HT1080 (cell line): ENCODE data around the gene NUP37. TPM values are rescaled to one million over a fixed set of nuclear protein-coding genes. Genes with fewer than 3 reads are reported as not detected.
"Not testable (repeated sequence)": the region's sequence is repeated elsewhere in the genome, so short reads cannot be mapped to it uniquely, and the experiment has no call there.

ENCODE experiments used
- DNase-seq: peaks from one replicate; pipeline ENCODE4 v3.0.0-alpha.2; 2015; ENCODE audit warnings: low read depth
- polyA plus RNA-seq, 2 experiments: library from polyadenylated mRNA; depleted of rRNA; stranded (reverse); fragments of >200 nt; gene quantifications; 2 replicates each; pipeline ENCODE4 v1.2.3, GENCODE V29; 2015
- total RNA-seq: library from RNA; depleted of rRNA; stranded (reverse); fragments of >200 nt; shearing (Covaris generic); gene quantifications from 2 replicates; pipeline ENCODE4 v1.2.3, GENCODE V29; 2014; rRNA removed

NUP37 gene
- 80.9 and 92.3 TPM in 2 replicates for total RNA-seq
- 96.9 and 97.0 TPM in 2 replicates for polyA plus RNA-seq (2015; cell fraction: cytosol; rRNA removed)
- polyA plus RNA-seq (2015; cell fraction: nucleus; rRNA removed): 122 and 126 TPM in 2 replicates

GRCh38 chr12:102119674-102120563 lies at the start of gene NUP37, which contains the start of gene PARPBP:
Gene NUP37, minus strand, starts transcription at chr12:102120114. Its CDS starts 1,596 bp downstream, at chr12:102118518.
Gene PARPBP, plus strand, starts transcription at chr12:102120183. Its CDS starts 3,706 bp downstream, at chr12:102123889.
- DNase-seq: peak; percentile 93

DNA sequence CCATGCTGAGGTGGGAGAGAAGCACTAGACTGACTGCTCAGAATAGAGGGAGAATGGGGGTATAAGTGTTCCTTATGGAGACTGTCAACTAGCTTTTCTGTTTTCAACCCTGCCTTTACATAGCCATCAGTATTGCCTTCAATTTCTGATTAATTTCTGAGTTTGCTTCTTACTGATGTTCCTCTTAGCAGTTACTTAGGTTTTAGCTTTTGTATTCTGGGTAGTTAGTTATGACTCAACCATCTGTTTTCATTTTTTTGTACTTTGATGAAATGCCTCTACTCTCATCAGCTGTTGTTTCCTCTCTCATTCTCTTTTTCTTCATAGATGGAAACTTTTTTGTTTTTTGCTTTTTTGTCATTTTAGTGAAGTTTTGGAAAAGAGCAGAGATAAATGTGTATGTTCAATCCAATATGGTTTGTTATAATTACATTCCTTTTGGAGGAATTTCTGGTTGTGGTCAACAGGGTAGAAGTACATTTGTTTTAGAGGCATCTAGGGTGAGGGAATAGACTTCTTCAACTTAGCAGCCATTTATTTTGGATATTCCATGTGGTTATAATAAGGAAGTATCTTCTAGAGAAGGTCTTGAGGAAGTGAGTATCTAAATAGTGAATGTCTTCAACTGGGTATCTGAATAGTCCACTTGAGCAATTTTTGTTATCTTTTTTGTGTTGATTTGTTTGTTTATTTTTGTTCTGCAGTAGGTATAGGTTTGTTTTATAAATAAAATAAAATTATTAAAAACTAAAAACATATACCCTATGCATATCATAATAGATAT lies 48.1 kb upstream of the NUP37 start:
- DNase-seq: no peak

DNA sequence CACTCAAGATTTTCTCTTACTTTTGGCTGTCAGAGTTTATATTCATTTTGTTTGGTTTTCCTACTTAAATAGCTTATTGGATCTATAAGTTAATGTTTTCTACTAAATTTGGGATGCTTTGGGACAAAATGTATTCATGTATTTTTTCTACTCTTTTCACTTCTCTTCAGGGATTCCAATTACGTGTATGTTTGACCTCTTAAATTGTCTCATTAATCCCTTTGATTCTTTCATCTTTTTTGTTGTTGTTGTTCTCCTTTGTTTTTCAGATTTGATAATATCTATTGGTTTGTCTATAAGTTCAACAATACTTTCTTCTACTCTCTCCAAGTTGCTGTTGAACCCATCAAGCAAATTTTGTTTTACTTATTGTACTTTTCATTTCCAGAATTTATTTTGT lies 43.5 kb upstream of the NUP37 start:
- DNase-seq: no peak

DNA sequence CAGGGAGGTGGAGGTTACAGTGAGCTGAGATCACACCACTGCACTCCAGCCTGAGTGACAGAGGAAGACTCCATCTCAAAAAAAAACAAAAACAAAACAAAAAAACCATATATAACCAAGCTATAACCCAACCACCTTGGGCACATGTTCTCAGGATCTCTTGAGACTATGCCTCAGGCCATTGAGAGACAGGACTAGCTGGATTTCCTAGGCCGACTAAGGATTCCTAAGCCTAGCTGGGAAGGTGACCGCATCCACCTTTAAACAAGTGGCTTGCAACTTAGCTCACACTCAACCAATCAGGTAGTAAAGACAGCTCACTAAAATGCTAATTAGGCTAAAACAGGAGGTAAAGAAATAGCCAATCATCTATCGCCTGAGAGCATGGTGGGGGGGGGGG lies 35.3 kb upstream of the NUP37 start:
- DNase-seq: not testable (repeated sequence)

GRCh38 chr12:102147062-102147587 lies 27.2 kb upstream of the NUP37 start:
- DNase-seq: not testable (repeated sequence)

GRCh38 chr12:102144221-102144620 lies 24.3 kb upstream of the NUP37 start:
- DNase-seq: no peak

DNA sequence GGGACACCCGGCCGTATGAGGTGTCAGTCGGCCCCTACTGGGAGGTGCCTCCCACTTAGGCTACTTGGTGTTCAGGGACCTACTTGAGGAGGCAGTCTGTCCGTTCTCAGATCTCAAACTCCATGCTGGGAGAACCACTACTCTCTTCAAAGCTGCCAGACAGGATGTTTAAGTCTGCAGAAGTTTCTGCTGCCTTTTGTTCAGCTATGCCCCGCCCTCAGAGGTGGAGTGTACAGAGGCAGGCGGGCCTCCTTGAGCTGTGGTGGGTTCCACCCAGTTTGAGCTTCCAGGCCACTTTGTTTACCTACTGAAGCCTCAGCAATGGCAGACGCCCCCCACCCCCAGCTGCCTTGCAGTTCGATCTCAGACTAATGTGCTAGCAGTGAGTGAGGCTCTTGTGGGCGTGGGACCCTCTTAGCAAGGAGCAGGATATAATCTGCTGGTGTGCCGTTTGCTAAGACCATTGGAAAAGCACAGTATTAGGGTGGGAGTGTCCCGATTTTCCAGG lies 23.0 kb upstream of the NUP37 start:
- DNase-seq: not testable (repeated sequence)

GRCh38 chr12:102137619-102138018 lies 17.7 kb upstream of the NUP37 start:
- DNase-seq: not testable (repeated sequence)

DNA sequence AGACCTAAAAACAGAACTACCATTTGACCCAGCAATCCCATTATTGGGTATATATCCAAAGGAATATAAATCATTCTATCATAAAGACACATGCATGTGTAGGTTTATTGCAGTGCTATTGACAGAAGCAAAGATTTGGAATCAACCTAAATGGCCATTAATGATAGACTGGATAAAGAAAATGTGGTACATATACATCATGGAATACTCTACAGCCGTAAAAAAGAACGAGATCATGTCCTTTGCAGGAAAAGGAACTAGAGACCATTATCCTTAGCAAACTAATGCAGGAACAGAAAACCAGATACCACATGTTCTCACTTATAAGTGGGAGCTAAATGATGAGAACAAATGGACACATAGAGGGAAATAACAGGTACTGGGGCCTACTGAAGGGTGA lies 11.5 kb upstream of the NUP37 start:
- not testable (repeated sequence) for DNase-seq

DNA sequence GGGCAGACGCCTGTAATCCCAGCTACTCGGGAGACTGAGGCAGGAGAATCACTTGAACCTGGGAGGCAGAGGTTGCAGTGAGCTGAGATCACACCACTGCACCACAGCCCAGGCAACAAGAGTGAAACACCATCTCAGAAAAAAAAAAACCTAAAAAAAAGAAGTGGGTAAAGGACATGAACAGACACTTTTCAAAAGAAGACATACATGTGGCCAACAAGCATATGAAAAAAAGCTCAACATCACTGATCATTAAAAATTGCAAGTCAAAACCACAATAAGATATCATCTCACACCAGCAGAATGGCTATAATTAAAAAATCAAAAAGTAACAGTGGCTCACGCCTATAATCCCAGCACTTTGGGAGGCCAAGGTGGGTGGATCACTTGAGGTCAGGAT lies 10.8 kb upstream of the NUP37 start:
- DNase-seq: not testable (repeated sequence)

DNA sequence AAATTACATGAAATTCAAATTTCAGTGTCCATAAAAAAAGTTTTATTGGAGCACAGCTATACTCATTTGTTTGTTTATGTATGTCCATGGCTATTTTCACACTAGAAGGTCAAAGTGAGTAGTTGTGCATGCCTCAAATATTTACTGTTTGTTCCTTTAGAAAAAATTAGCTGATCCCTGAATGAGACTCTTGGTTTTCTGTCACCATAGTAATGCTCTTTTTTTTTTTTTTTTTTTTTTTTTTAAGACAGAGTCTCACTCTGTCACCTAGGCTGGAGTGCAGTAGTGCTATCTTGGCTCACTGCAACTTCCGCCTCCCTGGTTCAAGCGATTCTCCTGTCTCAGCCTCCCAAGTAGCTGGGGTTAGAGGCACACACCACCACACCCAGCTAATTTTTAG lies 1.4 kb upstream of the NUP37 start:
- not testable (repeated sequence) for DNase-seq

GRCh38 chr12:102120886-102121285 lies 972 bp upstream of the NUP37 start:
- DNase-seq: peak; percentile 18

- no peak for DNase-seq
Observed at GRCh38 chr12:102120564-102120873, 605 bp upstream of the NUP37 start.

GRCh38 chr12:102118874-102119273 lies 1.0 kb downstream of the NUP37 start:
- no peak for DNase-seq

GRCh38 chr12:102116392-102116791 lies 3.5 kb downstream of the NUP37 start:
- no peak for DNase-seq

DNA sequence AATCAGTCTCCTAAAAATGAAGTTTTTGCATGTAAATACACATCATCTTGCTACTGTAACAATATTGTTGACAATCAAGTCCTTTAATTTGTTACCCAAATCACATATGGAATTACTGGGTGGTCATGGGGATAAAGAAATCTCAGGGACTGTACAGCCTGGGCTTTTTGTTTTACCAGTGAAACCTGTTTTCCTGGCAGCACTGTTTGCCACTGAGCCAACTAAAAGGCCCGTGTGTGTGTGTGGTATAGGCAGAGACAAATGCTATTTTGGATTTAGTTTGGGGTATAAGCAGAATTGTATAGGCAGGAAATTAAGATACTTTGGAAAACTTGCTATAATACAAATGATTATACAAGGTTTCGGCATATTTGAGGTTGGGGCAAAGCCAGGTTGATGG lies 5.7 kb downstream of the NUP37 start:
- DNase-seq: no peak

GRCh38 chr12:102110782-102111181 lies 9.1 kb downstream of the NUP37 start:
- no peak for DNase-seq

DNA sequence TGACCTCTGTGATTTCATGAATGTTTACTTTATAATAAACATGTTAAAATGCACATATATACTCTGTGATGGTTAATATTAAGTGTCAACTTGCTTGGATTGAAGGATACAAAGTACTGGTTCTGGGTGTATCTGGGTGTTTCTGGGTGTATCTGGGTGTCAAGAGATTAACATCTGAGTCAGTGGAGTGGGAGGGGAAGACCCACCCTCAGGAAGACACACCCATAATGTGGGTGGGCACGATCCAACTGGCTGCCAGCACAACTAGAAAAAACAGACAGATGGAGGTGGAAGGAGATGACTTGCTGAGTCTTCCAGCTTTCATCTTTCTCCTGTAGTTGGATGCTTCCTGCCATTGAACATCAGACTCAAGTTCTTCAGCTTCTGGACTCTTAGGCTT lies 11.9 kb downstream of the NUP37 start:
- peak; percentile 15 for DNase-seq

GRCh38 chr12:102106905-102107304 lies 13.0 kb downstream of the NUP37 start:
- no peak for DNase-seq

DNA sequence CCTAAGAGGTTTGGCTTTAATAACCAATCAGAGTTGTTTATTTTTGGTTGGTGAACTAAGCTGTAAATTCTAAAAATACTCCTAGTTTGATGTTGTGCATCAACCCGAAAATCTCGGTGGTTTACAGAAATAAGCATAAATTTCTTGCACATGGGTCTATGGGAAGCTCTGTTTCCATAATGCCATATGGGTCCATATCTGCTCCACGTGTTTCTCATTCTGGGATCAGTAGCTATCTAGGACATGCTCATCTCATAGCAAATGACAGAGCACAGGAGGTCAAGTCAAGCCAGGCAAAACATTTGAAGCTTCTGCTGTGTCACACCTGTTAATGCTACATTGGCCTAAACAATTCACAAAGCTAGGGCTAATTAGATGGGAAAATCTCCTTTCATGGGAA lies 23.1 kb downstream of the NUP37 start:
- DNase-seq: no peak

GRCh38 chr12:102095677-102096263 lies 24.1 kb downstream of the NUP37 start:
- DNase-seq: peak; percentile 24
